ENCODE results near the gene ARHGAP10. TPM values are rescaled to one million over a fixed set of nuclear protein-coding genes. Genes with fewer than 3 reads are reported as not detected.

Gene ARHGAP10
- polyA plus RNA-seq, 3 donors from 2014 or later: 5.3 to 13.2 (median 7.0) TPM

GRCh38 chr4:147737623-147738022 lies 5.7 kb downstream of the ARHGAP10 start:
- Mint-ChIP-seq H3K9me3 (no peaks in the 10 kb centered on the region), H3K4me3 (no peak overlapping the region), H3K27ac (no peak overlapping the region), H3K27me3 (ENCODE audit: low read depth in 3 of 3) (peaks cover 2 to 9% (median 9%) of the 10 kb centered on the region in 3 donors), H3K36me3 (peaks cover 0 to 2% (median 0%) of the 10 kb centered on the region in 3 donors), H3K4me1 (peaks cover 48 to 70% of the 10 kb centered on the region in 2 donors)
- no peak for DNase-seq

GRCh38 chr4:147739239-147739823 lies 7.4 kb downstream of the ARHGAP10 start:
- Mint-ChIP-seq H3K4me3 (no peak overlapping the region), H3K9me3 (peaks cover 0 to 1% (median 0%) of the 10 kb centered on the region in 6 donors), H3K27me3 (ENCODE audit: low read depth in 3 of 3) (peaks cover 0 to 7% (median 6%) of the 10 kb centered on the region in 3 donors), H3K36me3 (peaks cover 0 to 7% (median 0%) of the 10 kb centered on the region in 3 donors), H3K27ac (no peak overlapping the region), H3K4me1 (peaks cover 37 to 64% of the 10 kb centered on the region in 2 donors)
- no peak for DNase-seq

GRCh38 chr4:147740176-147740575 lies 8.3 kb downstream of the ARHGAP10 start:
- Mint-ChIP-seq H3K9me3 (peaks cover 0 to 1% (median 0%) of the 10 kb centered on the region in 6 donors), H3K27me3 (ENCODE audit: low read depth in 3 of 3) (peaks cover 0 to 7% (median 6%) of the 10 kb centered on the region in 3 donors), H3K4me1 (peaks cover 39 to 59% of the 10 kb centered on the region in 2 donors), H3K27ac (no peak overlapping the region), H3K36me3 (peaks cover 3 to 7% (median 5%) of the 10 kb centered on the region in 3 donors), H3K4me3 (peak overlapping the region in 1 of 5 donors; percentile 14)
- DNase-seq: no peak

GRCh38 chr4:147741190-147741788 lies 9.4 kb downstream of the ARHGAP10 start:
- Mint-ChIP-seq H3K9me3 (peaks cover 0 to 1% (median 0%) of the 10 kb centered on the region in 6 donors), H3K4me3 (peak overlapping the region; percentile 49 to 69 (median 61)), H3K27ac (peak overlapping the region; percentile 49 to 90 (median 88)), H3K4me1 (peaks cover 34 to 48% of the 10 kb centered on the region in 2 donors), H3K27me3 (ENCODE audit: low read depth in 3 of 3) (peaks cover 0 to 7% (median 6%) of the 10 kb centered on the region in 3 donors), H3K36me3 (peaks cover 3 to 7% (median 5%) of the 10 kb centered on the region in 3 donors)
- no peak for DNase-seq

- Mint-ChIP-seq H3K4me3 (no peak overlapping the region), H3K27me3 (ENCODE audit: low read depth in 3 of 3) (no peaks in the 10 kb centered on the region), H3K9me3 (peaks cover 0 to 1% (median 0%) of the 10 kb centered on the region in 6 donors), H3K4me1 (peaks cover 10 to 30% of the 10 kb centered on the region in 2 donors), H3K36me3 (peaks cover 3 to 13% (median 8%) of the 10 kb centered on the region in 3 donors), H3K27ac (peak overlapping the region in 1 of 6 donors; percentile 19)
- DNase-seq: no peak
Measured at GRCh38 chr4:147747787-147748454, 16.0 kb downstream of the ARHGAP10 start.

GRCh38 chr4:147749811-147750321 lies 18.0 kb downstream of the ARHGAP10 start:
- DNase-seq: no peak
- H3K9me3 Mint-ChIP-seq: no peaks in the 10 kb centered on the region
- H3K27me3 Mint-ChIP-seq (ENCODE audit: low read depth in 3 of 3): no peaks in the 10 kb centered on the region
- peaks cover 3 to 19% of the 10 kb centered on the region in 2 donors for H3K4me1 Mint-ChIP-seq
- peaks cover 2 to 8% (median 5%) of the 10 kb centered on the region in 3 donors for H3K36me3 Mint-ChIP-seq
- no peak overlapping the region for H3K4me3 Mint-ChIP-seq
- peak overlapping the region in 1 of 6 donors; percentile 0 for H3K27ac Mint-ChIP-seq

- H3K4me1 Mint-ChIP-seq: peaks cover 10 to 25% of the 10 kb centered on the region in 2 donors
- no peak overlapping the region for H3K27ac Mint-ChIP-seq
- no peak for DNase-seq
- H3K36me3 Mint-ChIP-seq: peaks cover 0 to 9% (median 5%) of the 10 kb centered on the region in 3 donors
- no peaks in the 10 kb centered on the region for H3K9me3 Mint-ChIP-seq
- H3K27me3 Mint-ChIP-seq (ENCODE audit: low read depth in 3 of 3): peaks cover 0 to 3% (median 2%) of the 10 kb centered on the region in 3 donors
- H3K4me3 Mint-ChIP-seq: no peak overlapping the region
Measured at GRCh38 chr4:147753047-147753446, 21.2 kb downstream of the ARHGAP10 start.

- no peak for DNase-seq
Measured at GRCh38 chr4:147754037-147754445, 22.2 kb downstream of the ARHGAP10 start.

GRCh38 chr4:147755561-147756295 lies 23.8 kb downstream of the ARHGAP10 start:
- Mint-ChIP-seq H3K27me3 (ENCODE audit: low read depth in 3 of 3) (peaks cover 0 to 3% (median 2%) of the 10 kb centered on the region in 3 donors), H3K4me3 (peak overlapping the region in 1 of 5 donors; percentile 26), H3K4me1 (peaks cover 17 to 23% of the 10 kb centered on the region in 2 donors), H3K9me3 (no peaks in the 10 kb centered on the region), H3K36me3 (peaks cover 0 to 13% (median 0%) of the 10 kb centered on the region in 3 donors), H3K27ac (peak overlapping the region in 1 of 6 donors; percentile 73)
- DNase-seq: no peak

More at GRCh38 chr4:147754037-147754445, 22.2 kb downstream of the ARHGAP10 start:
- H3K36me3 Mint-ChIP-seq: peaks cover 0 to 9% (median 5%) of the 10 kb centered on the region in 3 donors
- no peak overlapping the region for H3K4me3 Mint-ChIP-seq
- H3K9me3 Mint-ChIP-seq: no peaks in the 10 kb centered on the region
- H3K27ac Mint-ChIP-seq: peak overlapping the region in 1 of 6 donors; percentile 15
- peaks cover 0 to 3% (median 2%) of the 10 kb centered on the region in 3 donors for H3K27me3 Mint-ChIP-seq (ENCODE audit: low read depth in 3 of 3)
- H3K4me1 Mint-ChIP-seq: peaks cover 10 to 15% of the 10 kb centered on the region in 2 donors

GRCh38 chr4:147756417-147756816 lies 24.5 kb downstream of the ARHGAP10 start:
- DNase-seq: no peak
- Mint-ChIP-seq H3K27me3 (ENCODE audit: low read depth in 3 of 3) (peaks cover 0 to 3% (median 2%) of the 10 kb centered on the region in 3 donors), H3K4me1 (peaks cover 21 to 30% of the 10 kb centered on the region in 2 donors), H3K9me3 (no peaks in the 10 kb centered on the region), H3K36me3 (peaks cover 0 to 10% (median 0%) of the 10 kb centered on the region in 3 donors), H3K27ac (no peak overlapping the region), H3K4me3 (no peak overlapping the region)

- H3K27ac Mint-ChIP-seq: peak overlapping the region in 3 of 6 donors; percentile 26 to 40 (median 37)
- peaks cover 0 to 16% (median 0%) of the 10 kb centered on the region in 3 donors for H3K36me3 Mint-ChIP-seq
Measured at GRCh38 chr4:147760176-147760575, 28.3 kb downstream of the ARHGAP10 start.

GRCh38 chr4:147760695-147761094 lies 28.8 kb downstream of the ARHGAP10 start:
- peaks cover 0 to 16% (median 0%) of the 10 kb centered on the region in 3 donors for H3K36me3 Mint-ChIP-seq
- H3K27ac Mint-ChIP-seq: peak overlapping the region in 1 of 6 donors; percentile 30
- DNase-seq: no peak
- H3K9me3 Mint-ChIP-seq: no peaks in the 10 kb centered on the region
- peaks cover 23 to 31% of the 10 kb centered on the region in 2 donors for H3K4me1 Mint-ChIP-seq
- H3K27me3 Mint-ChIP-seq (ENCODE audit: low read depth in 3 of 3): peaks cover 2 to 3% (median 3%) of the 10 kb centered on the region in 3 donors
- H3K4me3 Mint-ChIP-seq: peak overlapping the region in 3 of 5 donors; percentile 16 to 41 (median 16)

More at GRCh38 chr4:147760176-147760575, 28.3 kb downstream of the ARHGAP10 start:
- Mint-ChIP-seq H3K4me1 (peaks cover 28 to 37% of the 10 kb centered on the region in 2 donors), H3K27me3 (ENCODE audit: low read depth in 3 of 3) (peaks cover 0 to 5% (median 3%) of the 10 kb centered on the region in 3 donors), H3K4me3 (peak overlapping the region in 2 of 5 donors; percentile 2 to 36), H3K9me3 (no peaks in the 10 kb centered on the region)
- no peak for DNase-seq
